A673 (cell line): Measurements from ENCODE around the gene PAQR4. TPM values are rescaled to one million over a fixed set of nuclear protein-coding genes. Genes with fewer than 3 reads are reported as not detected.

Experiments used
- BruUV-seq: library from RNA; stranded (reverse); fragments of 400-500 nt; replicated peaks from 2 replicates; lab custom pipeline; 2021; lab: Mats Ljungman, UMichigan
- CTCF ChIA-PET: fragments of 300-600 bp; sonication (Branson Sonifier 250); formaldehyde crosslinking; loops from one replicate; lab custom pipeline; 2022; ENCODE audit warnings: antibody characterized with exemption; lab: Charles Lee
- POLR2A ChIA-PET: fragments of 300-600 bp; sonication (Branson Sonifier 250); formaldehyde crosslinking; loops from one replicate; lab custom pipeline; 2022; ENCODE audit warnings: antibody characterized with exemption; ENCODE audit not compliant: low non-redundant PET; lab: Charles Lee
- DNase-seq: peaks from one replicate; pipeline ENCODE4 v3.0.0-alpha.2; 2015; ENCODE audit warnings: low spot score
- H3K27ac ChIP-seq: fragments of 200-600 bp; sonication (generic); 2 replicates; pipeline ENCODE4 v1.5.1; 2016; ENCODE audit warnings: mixed run types, low read depth, mild to moderate bottlenecking, mixed read lengths, antibody characterized with exemption, low read length; ENCODE audit not compliant: poor library complexity, severe bottlenecking
- H3K27me3 ChIP-seq: fragments of 200-600 bp; sonication (generic); replicated peaks from 2 replicates; pipeline ENCODE4 v1.6.1; 2017; ENCODE audit warnings: mixed run types, low read depth, mild to moderate bottlenecking, mixed read lengths, antibody characterized with exemption, low read length; ENCODE audit not compliant: insufficient read depth, poor library complexity
- H3K36me3 ChIP-seq: fragments of 200-600 bp; sonication (generic); 2 replicates; pipeline ENCODE4 v1.6.1; 2016; ENCODE audit warnings: mixed run types, mild to moderate bottlenecking, mixed read lengths, antibody characterized with exemption, low read length; ENCODE audit not compliant: insufficient read depth, poor library complexity, severe bottlenecking
- H3K4me1 ChIP-seq: fragments of 200-600 bp; sonication (generic); 2 replicates; pipeline ENCODE4 v1.6.1; 2017; ENCODE audit warnings: mixed run types, mild to moderate bottlenecking, mixed read lengths, antibody characterized with exemption, low read length; ENCODE audit not compliant: insufficient read depth, poor library complexity, severe bottlenecking
- H3K4me3 ChIP-seq: fragments of 200-600 bp; sonication (generic); 2 replicates; pipeline ENCODE4 v1.5.1; 2016; ENCODE audit warnings: low read depth, mixed run types, mild to moderate bottlenecking, mixed read lengths, low read length; ENCODE audit not compliant: poor library complexity, severe bottlenecking
- H3K9me3 ChIP-seq: fragments of 200-600 bp; sonication (generic); 2 replicates; pipeline ENCODE4 v1.6.1; 2016; ENCODE audit warnings: mixed run types, low read depth, mild to moderate bottlenecking, mixed read lengths, antibody characterized with exemption, low read length; ENCODE audit not compliant: poor library complexity, severe bottlenecking
- CTCF ChIP-seq: fragments of 300-800, 200-600 bp; sonication (generic); conservative IDR thresholded peaks from 2 replicates; pipeline ENCODE4 v1.5.1; 2017; ENCODE audit warnings: low read depth, mild to moderate bottlenecking, antibody characterized with exemption, low read length, moderate library complexity, mixed read lengths
- EZH2 ChIP-seq: fragments of 200-600 bp; sonication (generic); IDR thresholded peaks from 2 replicates; pipeline ENCODE4 v1.6.1; 2017; ENCODE audit warnings: borderline replicate concordance, low read depth, mild to moderate bottlenecking, mixed read lengths, antibody characterized with exemption, low read length; ENCODE audit not compliant: poor library complexity, severe bottlenecking
- intact Hi-C: fragments of 100-400 bp; cut with micrococcal nuclease; formaldehyde crosslinking; loops from one replicate; pipeline ENCODE4 v1.10.0; 2022; ENCODE audit not compliant: unreplicated experiment
- total RNA-seq: library from RNA; stranded (reverse); gene quantifications from 2 replicates; pipeline ENCODE4 v1.2.3, GENCODE V29; 2021

The PAQR4 gene
- total RNA-seq, 1 experiment from 2014 or later = 46.5 TPM

- intact Hi-C loops = no loop called here
Observed at GRCh38 chr16:2954656-2955381, 14.3 kb upstream of the PAQR4 start.

GRCh38 chr16:2955438-2955778, 13.7 kb upstream of the PAQR4 start:
- H3K27ac ChIP-seq = no peak overlapping the region
- no peaks in the 10 kb centered on the region for H3K36me3 ChIP-seq
- CTCF ChIA-PET = no interaction called here
- TF ChIP-seq CTCF (no peak), EZH2 (no peak)
- intact Hi-C loops = no loop called here
- H3K9me3 ChIP-seq = no peaks in the 10 kb centered on the region
- no peaks in the 10 kb centered on the region for H3K27me3 ChIP-seq
- POLR2A ChIA-PET = no interaction called here
- no peak for DNase-seq
- H3K4me3 ChIP-seq = no peak overlapping the region
- no TSS peak for BruUV-seq
- no peaks in the 10 kb centered on the region for H3K4me1 ChIP-seq

More at GRCh38 chr16:2954656-2955381, 14.3 kb upstream of the PAQR4 start:
- TF ChIP-seq EZH2 (no peak), CTCF (no peak)
- Histone ChIP-seq H3K27me3 (no peaks in the 10 kb centered on the region), H3K4me3 (no peak overlapping the region), H3K36me3 (no peaks in the 10 kb centered on the region), H3K27ac (no peak overlapping the region), H3K4me1 (no peaks in the 10 kb centered on the region), H3K9me3 (no peaks in the 10 kb centered on the region)
- CTCF ChIA-PET = no interaction called here
- POLR2A ChIA-PET = no interaction called here
- no peak for DNase-seq
- no TSS peak for BruUV-seq

GRCh38 chr16:2955779-2956578, 13.2 kb upstream of the PAQR4 start:
- BruUV-seq = no TSS peak
- DNase-seq = no peak
- POLR2A ChIA-PET = no interaction called here
- Histone ChIP-seq H3K36me3 (no peaks in the 10 kb centered on the region), H3K27me3 (no peaks in the 10 kb centered on the region), H3K27ac (no peak overlapping the region), H3K9me3 (no peaks in the 10 kb centered on the region), H3K4me1 (no peaks in the 10 kb centered on the region), H3K4me3 (no peak overlapping the region)
- intact Hi-C loops = no loop called here
- CTCF ChIA-PET = no interaction called here
- TF ChIP-seq CTCF (no peak), EZH2 (no peak)
